GM06990 (cell line): ENCODE results near the gene HDAC5.
"Not testable (repeated sequence)": the region's sequence is repeated elsewhere in the genome, so short reads cannot be mapped to it uniquely, and the experiment has no call there.

Experiments used
- DNase-seq: peaks from one replicate; pipeline ENCODE4 v3.0.0-alpha.2; 2011; ENCODE audit not compliant: insufficient read length; ENCODE audit errors: extremely low read depth
- H3K27me3 ChIP-seq: replicated peaks from 2 replicates; pipeline ENCODE4 v1.6.0; 2011; ENCODE audit warnings: low read length; ENCODE audit not compliant: control insufficient read depth, insufficient read depth
- H3K36me3 ChIP-seq: 2 replicates; pipeline ENCODE4 v1.5.1; 2011; ENCODE audit warnings: low read length; ENCODE audit not compliant: control insufficient read depth, insufficient read depth
- H3K4me3 ChIP-seq: replicated peaks from 2 replicates; pipeline ENCODE4 v1.5.1; 2011; ENCODE audit warnings: low read depth, mild to moderate bottlenecking, control low read depth, low read length
- CTCF ChIP-seq: IDR thresholded peaks from 2 replicates; pipeline ENCODE4 v1.5.1; 2011; ENCODE audit warnings: low read length, control low read depth, mild to moderate bottlenecking, inconsistent platforms; ENCODE audit not compliant: insufficient read depth, poor library complexity, severe bottlenecking

The HDAC5 gene

DNA sequence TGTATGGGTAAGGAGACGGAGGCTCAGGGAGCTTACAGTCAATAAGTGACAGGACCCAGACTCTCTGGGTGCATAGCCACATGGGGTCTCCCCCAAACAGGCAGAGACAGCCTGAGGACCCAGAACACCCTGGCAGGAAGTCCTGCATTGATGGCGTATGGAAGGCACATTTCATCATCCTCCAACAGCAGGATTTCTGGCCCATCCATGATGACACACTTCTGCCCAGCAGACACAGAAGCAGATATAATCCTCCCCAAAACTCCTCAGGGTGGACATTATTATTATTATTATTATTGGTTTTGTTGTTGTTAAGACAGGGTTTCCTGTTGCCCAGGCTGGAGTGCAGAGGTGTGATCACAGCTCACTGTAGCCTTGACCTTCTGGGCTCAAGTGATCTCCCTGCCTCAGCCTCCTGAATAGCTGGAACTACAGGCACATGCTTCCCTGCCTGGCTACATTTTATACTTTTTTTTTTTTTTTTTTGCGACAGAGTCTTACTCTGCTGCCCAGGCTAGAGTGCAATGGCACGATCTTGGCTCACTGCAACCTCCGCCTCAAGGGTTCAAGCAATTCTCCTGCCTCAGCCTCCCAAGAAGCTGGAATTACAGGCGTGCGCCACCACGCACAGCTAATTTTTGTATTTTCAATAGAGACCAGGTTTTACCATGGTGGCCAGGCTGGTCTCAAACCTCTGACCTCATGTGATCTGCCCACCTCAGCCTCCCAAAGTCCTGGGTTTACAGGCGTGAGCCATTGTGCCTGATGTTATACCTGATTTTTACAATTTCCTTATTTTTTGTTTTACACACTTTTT lies 11.5 kb upstream of the HDAC5 start:
- Histone ChIP-seq H3K36me3 (no peaks in the 10 kb centered on the region), H3K27me3 (no peaks in the 10 kb centered on the region), H3K4me3 (no peak overlapping the region)
- DNase-seq = no peak
- no peak for TF ChIP-seq CTCF

- Histone ChIP-seq H3K4me3 (no peak overlapping the region), H3K27me3 (no peaks in the 10 kb centered on the region), H3K36me3 (no peaks in the 10 kb centered on the region)
- no peak for DNase-seq
- no peak for TF ChIP-seq CTCF
These were observed 10.6 kb upstream of the HDAC5 start for GRCh38 chr17:44133918-44134476.

DNA sequence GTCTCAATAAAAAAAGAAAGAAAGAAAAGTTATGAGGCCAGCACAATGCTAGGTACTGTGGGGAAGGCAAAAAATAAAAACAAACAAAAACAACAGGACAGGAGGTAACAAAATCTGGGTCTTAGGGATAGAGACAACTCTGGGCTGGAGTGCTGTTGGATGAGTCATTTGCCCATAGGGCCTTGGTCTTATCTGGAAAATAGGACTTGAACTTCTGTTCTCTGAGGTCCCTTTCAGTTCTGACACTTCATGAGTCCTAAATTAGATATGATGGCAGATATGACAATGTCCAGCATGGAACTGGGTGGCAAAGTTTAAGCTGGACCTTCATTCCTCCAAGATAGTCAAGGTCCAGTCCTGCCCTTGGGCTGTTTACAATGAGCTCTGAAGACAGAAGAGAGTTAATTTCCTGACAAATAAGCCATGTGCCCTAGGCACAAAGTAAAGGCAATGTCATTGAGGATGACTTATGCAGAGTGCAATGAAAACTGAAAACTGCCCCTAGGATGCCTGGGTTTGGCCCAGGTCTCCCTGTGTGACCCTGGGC lies 8.9 kb upstream of the HDAC5 start:
- DNase-seq = no peak

GRCh38 chr17:44131372-44131771 lies 7.9 kb upstream of the HDAC5 start:
- H3K36me3 ChIP-seq, H3K4me3 ChIP-seq, DNase-seq, H3K27me3 ChIP-seq: not testable (repeated sequence)

More for the DNA sequence above, 8.9 kb upstream of the HDAC5 start:
- no peaks in the 10 kb centered on the region for H3K36me3 ChIP-seq
- no peak for TF ChIP-seq CTCF
- H3K27me3 ChIP-seq = no peaks in the 10 kb centered on the region
- H3K4me3 ChIP-seq = no peak overlapping the region

DNA sequence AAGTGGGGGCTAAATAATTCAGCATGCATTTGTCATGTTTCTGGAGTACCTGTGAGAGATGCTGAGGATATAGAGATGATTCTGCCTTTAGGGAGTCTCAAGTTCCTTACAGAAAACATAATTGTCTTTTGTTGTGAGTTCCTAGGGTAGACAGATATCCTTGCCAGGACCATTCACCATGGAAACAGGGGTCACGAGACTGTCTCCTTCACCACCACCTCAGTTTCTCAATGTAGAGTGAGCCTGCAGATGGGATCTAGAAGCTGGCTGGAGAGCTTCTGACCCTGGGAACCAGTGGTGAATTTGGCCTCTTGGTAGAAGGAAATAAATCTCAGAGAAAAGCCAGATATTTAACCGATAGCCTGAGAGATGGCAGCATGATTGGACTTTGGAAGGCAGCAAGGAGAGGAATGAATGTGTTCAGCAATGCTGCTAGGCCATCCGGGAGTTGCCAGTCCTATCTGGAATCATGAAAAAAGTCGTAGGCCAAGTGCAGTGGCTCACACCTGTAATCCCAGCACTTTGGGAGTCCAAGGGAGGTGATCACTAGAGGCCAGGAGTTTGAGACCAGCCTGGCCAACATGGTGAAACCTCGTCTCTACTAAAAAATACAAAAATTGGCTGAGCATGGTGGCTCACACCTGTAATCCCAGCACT lies 7.4 kb upstream of the HDAC5 start:
- Histone ChIP-seq H3K36me3 (no peaks in the 10 kb centered on the region), H3K4me3 (no peak overlapping the region), H3K27me3 (no peaks in the 10 kb centered on the region)
- no peak for DNase-seq
- TF ChIP-seq CTCF = no peak

GRCh38 chr17:44128383-44128782 lies 4.9 kb upstream of the HDAC5 start:
- no peak for TF ChIP-seq CTCF
- Histone ChIP-seq H3K4me3 (no peak overlapping the region), H3K36me3 (no peaks in the 10 kb centered on the region), H3K27me3 (no peaks in the 10 kb centered on the region)
- DNase-seq = no peak
